Right renal pelvis (tissue), 4 donors: Measurements from ENCODE around the gene LYSMD2. TPM values are rescaled to one million over a fixed set of nuclear protein-coding genes. Genes with fewer than 3 reads are reported as not detected.

Experiments
- DNase-seq, 4 donors: peaks; one replicate each; pipeline ENCODE4 v3.0.0-alpha.2; 2013; ENCODE audit warnings: low read depth in 4 of 4, low spot score in 3 of 4, missing footprints in 1 of 4
- polyA plus RNA-seq, 4 donors: library from polyadenylated mRNA; unstranded; fragments of 120-200 nt; gene quantifications; one replicate each; pipeline ENCODE4 v1.2.1, GENCODE V29; 2013; ENCODE audit not compliant: insufficient read length in 4 of 4

The LYSMD2 gene
- polyA plus RNA-seq, 4 donors, result 4.8 to 7.8 (median 7.0) TPM

DNA sequence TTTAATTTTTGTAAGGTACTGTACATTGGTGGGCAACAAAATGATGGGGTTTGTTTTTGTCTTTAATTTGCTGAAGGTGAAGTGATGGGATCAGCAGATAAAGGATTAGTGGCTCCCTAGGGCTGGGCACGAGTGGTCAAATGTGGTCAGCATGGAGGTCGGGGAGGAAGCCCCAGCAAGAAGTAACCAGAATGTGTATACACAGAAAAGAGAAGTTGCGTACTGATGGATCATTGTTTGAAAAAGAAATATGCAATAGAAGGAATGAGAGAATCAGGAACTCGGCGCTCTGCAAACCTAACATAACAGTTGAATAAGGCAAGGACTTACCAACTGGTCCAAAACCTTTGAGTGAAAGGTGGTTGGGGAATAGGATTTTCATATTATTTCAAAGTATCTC, 15.4 kb upstream of the LYSMD2 start:
- no peak for DNase-seq

DNA sequence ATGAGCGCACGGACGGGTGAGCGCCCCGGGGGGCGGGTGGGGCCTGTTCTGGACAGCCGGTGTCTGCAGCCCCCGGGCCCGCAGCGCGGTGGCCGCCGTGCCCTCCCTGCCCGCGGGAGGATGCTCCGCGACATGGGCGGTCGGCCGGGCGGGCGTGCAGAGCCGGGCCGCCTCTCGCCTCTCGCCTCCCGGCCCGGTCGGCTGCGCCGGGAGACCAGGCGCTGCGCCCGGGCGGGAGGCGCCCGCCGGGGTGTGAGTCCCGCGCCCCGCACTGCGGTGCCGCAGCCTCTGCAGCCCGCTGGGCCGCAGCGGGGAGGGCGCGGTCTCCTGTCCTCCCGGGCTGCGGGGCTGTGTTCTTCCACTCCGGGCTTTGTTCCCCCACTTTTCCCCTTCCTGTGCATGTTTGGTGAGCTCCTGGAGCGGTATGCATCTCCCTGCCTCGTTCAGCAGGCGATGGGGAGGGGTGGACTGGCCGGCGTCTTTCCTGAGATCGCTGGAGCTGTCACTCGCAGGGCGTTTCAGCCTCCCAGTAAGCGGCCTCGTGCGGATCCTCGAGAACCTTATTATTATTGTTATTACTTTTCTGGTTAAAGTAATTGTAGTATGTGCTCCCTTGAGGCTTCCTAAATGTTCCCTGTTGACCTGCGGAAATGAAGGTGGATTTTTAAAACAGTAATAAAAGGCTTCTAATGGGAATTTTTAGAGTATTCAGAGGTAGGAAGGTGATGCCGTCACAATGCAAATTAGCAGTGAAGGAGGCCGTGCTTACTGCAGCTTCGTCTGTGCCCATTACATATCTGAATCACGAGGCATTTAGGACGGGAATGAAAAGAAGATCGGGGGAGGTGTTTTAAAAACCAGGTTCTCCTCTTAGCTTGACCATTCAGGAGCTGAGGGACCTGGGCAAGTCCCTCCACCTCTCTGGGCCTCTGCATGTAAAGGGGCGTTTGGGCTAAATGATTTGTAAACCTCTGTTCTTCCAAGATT, 14.5 kb upstream of the LYSMD2 start:
- no peak for DNase-seq

DNA sequence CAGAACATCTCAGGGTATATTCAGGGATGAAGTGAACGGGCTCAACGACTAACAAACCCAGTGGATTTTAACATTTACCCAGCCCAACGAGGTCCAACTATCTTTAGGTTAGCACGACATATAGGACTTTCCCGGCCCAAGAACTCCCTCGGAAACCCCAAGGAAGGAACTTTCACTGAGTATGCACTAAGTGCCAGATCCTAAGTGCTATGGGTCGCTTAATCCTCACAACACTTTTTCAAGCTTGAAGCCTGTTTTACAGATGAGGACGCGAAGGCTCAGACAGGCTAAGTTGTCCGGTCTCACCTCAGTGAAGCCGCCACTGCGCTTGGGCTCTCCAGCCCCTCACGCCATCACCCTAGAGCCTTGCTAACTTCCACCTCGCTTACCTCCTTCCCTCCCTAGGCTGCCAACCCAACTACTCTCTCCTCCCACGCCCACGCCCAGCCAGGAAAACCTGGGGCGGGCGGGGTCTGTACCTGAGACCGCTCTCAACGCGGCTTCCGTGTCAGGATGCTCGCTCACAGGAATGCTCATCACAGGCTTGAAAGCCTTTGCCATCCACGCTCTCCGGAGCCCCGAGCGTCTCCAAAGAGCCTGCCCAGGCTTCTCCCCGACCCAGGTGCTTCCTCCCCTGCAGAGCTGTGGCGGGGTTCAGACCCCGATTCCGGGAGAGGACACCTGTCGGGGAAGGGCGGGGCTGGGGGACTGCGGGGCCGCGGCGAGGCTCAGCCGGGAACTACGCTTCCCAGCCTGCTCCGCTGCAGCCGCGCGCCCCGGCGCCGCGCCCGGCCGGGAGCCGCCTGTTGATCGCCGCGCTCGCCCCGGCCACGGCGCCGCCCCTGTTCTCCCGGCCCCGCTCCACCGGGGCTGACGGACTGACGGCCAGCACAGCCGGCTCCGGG, 13.6 kb upstream of the LYSMD2 start, which contains the start of gene TMOD2:
TSS of gene TMOD2 (plus strand) at position 806 of the 905 bp plus-strand sequence. CDS start 14,845 bp downstream, outside the sequence.
- DNase-seq, result no peak

DNA sequence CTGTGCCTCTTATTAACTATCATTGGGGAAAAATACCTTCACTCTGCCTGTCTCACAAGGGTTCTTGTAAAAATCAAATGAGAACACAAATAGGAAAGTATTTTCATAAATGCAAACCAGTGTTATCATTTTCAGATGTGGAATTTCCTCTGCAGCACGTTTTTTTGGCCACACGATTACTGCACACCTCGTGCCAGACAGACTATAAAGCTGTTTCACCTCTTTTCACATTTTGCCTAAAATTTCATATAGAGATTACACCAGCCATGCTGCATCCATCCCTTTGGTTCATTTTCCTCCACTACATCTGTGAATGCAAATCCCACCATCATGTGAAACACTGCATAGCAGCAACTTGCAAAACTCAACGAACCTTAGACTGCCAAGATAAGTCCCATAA, 12.7 kb upstream of the LYSMD2 start:
- DNase-seq, result no peak

DNA sequence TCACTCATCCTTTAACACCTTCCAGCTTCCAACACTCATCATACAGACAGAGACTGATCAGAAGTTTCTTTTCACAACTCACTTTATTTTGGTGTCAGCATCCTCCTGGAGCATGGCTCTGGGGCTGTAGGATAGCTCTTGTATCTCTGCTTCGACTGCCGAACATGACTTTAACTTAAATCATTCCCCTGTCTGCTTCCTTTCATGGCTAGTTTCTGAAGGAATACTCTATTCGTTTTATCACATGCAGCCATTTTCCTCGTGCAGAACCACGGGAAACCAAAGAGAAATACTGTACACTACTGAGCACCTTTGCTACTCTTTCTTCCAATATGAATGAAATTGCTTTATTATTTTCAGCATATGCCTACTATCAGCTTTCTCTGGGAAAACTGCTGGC, 11.9 kb upstream of the LYSMD2 start:
- DNase-seq, result no peak

DNA sequence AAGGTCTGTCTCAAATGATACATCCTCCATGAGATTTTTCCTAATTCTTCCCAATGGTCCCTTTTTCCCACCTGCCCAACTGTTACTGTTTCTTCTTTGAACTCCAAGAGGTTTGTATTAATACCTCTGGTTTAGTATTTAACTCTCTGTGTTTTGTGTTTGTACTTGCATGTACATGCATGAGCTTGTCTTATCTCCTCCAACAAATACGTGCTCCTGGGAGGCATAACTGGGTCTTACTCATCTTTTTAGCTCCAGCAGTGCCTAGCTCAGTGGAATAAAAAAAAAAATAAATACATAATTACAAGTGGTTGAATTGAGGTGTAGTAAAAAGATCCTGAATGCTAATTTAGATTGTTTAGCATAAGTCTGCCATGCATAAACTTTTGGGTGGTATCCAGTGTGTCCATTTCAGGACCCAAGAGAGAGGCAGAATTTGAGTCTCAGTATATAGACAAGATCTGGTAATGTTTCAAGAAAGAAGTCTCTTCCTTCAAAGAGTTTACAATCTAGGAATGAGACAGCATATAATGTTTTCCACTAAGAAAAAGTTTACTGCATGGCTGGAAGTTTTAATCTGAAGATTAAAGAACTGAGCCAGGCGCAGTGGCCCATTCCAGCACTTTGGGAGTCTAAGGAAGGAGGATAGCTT, 1.7 kb upstream of the LYSMD2 start:
- DNase-seq, result no peak

DNA sequence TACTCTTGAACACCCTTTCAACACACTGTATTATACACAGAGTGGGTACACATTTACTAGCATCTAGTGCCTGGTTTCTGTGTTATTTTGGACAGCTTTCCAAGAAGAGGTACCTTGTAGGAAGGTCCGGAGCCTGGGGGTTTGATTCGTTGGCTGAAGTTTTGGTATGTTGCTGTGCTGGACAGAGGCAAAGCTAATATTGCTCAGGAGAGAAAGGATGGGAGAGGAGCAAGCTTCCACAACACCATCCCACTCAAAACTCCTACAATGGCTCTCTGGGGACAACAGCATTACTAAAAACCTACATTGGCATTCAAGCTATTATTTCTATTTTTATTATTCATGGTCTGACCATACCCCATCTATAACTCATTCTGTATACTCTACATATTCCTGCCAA, 1.1 kb upstream of the LYSMD2 start:
- DNase-seq, result no peak

DNA sequence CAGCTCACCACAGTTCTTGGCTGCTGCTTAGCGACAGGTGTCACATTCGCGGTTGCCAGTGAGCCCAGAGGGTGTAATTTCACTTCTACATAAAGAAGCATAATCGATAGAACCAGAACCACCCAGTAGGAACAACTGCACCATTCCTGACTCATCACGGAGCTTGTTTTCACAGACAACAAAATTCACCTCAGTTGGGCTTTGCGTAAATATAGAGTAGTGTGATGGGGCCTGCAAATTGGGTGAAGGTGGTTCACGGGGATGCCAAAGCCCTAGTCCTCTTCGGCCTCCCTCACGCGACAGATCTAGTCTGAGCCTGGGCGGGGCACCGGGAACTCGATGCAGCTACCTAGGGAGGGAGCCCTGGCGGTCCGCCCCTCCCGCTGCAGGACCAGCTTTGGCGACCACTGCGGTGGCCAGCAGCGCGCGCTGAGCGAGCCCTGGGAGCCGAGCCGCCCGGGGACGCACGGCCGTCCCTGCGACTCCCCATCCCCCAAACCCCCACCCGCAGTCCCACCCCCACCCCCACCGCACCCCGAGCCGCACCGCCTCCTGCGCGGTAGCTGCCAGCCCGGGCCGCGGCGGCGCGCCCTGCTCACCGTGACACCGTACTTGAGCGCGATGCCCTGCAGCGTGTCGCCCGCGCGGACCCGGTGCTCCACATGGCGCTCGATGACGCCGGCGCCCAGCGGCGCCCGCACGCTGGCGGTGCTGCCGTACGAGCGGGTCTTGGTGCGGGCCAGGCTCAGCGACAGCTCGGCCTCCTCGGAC, 519 bp downstream of the LYSMD2 start:
- no peak for DNase-seq

DNA sequence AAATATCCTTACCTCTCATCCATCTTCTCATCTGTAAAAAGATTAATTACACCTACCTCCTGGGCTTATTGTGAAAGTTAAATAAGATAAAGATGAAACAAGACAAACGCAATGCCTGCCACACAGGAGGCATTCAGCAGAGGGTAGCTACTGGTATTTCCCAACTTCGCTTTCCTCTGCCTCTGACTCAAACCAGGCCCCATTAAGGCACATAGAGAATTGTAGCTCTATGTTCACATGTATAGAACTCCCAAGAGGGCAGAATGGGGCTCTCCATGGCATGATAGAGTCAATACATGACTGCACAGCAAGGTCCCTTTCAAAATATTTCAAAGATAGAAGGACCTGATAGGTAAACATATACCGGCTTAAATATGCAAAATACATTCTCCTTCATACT, 1.4 kb downstream of the LYSMD2 start:
- no peak for DNase-seq

DNA sequence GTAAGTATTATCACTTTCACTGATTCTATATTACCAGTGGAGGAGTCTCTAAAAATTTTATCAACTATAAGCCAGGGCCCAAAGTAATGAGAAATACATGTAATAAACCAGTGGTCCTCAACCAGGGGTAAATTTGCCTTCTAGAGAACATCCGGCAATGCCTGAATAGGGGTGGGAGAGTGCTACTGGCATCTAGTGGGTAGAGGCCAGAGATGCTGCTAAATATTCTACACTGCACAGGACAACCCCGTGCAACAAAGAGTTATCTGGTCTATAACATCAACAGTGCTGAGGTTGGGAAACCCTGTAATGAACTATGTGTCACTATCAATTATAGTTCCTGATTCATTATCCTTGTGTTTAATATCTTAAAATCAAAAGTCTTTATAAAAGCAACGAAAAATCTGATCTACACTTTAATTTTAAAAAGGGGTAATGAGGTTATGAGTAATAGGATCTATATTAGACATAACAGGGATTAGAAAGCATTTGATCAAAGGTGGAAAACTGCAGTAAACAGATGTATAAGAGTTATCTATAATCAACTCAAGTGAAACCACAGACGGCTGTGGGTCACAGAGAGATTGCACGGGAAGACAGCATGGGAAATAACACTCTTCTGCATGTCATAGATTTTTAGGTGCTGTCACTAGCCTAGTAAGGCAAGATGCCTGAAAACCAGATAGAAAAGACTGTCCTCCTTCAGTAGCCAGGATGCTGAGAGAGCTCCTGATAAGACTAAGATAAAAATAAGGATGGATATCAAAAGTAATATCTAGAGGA, 2.0 kb downstream of the LYSMD2 start:
- no peak for DNase-seq

DNA sequence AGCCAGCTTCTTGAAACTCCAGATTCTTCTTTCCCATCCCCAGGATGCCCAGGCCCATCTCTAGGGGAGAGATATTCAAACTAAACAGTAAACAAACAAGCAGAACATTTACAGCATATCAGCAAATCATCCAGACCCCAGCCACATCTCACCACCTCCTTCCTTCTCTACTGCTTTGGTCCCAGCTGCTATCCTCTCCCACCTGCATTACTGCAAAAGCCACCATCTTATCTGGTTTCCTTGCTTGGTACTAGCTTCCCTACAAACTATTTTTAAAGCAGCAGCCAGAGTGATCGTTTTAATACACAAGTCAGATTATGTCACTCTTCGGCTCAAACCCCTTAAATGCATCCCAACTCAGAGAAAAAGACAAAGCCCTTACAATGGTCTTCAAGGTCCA, 4.8 kb downstream of the LYSMD2 start:
- DNase-seq, result no peak

DNA sequence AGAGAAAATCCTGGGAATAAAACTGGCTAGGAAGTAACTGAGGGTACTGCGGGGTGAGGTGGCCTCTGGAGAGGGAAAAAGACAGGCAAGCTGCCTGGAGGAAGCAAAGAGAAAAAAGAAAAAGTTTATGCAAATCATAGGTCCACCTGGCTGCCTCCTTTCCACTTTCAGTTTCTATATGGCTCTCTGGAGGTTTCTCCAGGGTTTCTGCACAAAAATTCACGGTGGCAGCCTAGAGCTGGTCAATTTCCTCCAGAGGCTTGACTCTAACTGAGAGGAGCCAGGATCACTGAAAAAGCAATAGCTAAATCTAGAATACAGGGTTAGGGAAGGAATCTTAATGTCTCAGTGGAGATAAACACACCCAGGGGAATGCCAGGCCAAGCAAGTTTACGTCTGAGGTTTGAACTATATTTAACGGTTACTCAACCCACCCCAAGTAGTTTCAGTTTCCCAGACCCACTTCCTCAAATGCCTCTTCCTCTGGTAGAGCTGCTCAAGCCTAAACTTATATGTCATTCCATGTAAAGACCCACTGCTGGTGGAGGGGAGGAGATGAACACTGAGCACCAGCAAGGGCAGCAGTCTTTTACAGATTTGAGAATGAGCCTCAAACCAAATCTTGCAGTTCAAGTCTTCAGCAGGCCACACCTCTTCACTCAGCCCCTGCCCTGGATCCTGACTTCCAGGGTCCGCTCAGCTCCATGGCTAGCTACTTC, 5.7 kb downstream of the LYSMD2 start:
- no peak for DNase-seq

DNA sequence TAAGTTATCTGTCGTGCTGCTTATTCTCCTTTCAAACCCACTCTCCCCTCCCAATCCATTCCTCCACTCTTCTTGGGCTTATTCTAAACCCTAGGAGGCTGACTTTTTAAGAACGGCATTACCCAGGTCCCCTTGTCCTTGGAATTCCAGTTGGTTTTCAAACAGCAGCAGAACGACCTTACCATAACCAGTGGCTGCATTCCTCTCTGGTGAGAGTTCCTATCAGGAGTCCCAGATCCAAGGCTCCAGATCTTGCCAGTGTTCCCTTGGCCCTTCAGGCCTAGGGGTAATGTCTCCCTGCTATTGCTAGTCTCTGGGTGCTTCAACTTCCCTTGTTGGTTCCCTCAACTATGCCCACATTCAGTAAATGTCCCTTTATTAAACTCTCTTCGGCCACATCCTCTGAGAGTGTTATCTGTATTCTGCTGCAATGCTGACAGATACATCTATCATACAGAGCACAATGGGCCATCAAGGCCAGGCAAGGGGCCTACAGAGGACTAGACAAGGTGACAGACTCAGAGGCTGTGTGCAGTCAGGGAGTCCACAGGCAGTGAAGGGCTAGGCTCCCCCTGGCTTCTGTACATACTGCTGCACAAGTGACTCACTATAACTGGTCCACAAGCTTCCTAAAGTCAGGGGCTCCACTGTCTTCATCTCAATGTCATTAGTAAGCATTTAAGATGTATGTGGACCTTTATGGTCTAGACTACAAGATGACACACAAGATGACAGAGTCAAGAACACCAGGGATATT, 10.1 kb downstream of the LYSMD2 start:
- DNase-seq, result no peak

DNA sequence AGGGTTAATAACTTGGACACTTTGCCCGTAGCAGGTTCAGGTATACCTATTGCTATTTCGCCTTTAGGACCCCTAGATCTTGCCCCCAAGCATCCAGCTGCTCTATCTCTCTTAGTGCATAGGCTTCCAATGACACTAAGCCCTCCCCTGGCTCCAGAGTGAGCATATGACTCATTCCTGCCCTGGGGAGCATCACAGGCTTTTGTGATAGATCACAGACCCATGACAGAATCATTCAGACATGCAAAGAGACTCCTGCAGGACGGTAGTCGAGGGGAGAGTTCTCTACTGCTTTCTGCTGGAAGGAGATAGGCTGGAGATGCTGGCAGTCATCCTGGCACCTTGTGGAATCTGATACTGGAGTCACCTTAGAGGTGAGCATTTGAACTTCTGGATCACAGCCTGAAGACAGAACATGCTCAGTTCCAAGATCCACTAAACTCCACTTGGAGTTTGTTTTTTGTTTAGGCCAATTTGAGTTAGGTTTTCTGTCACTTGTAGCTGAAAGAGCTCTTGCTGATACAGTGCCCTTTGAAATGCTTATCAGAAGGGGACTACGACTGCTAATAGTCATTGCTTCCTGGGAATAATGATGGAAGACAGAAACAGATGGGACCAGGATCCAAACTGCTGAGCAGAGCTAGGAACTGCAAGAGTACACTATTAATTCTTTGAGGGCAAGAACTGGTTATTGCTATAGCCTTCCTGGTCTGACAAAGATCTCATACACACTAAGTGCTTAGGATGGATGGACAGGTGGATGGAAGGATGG, 11.0 kb downstream of the LYSMD2 start:
- DNase-seq, result no peak

DNA sequence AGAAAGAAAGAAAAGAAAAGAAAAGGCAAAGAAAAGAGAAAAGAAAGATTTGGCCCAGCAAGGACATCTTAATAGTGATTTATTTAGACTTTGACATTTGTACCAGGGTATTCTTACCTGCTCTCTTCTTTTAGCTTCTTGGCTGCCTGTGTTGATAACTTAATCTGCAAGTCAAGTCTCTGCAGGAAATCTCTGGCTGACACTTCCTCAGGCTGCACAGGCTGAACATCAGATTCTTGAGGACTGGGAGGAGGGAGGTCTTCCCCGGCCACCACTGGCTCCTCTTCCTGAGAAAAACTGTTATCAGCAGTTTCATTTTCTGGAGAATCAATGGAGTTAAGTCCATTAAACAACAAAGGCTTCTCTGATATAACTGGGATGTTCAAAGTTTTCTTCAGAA, 12.8 kb downstream of the LYSMD2 start:
- DNase-seq, result no peak

DNA sequence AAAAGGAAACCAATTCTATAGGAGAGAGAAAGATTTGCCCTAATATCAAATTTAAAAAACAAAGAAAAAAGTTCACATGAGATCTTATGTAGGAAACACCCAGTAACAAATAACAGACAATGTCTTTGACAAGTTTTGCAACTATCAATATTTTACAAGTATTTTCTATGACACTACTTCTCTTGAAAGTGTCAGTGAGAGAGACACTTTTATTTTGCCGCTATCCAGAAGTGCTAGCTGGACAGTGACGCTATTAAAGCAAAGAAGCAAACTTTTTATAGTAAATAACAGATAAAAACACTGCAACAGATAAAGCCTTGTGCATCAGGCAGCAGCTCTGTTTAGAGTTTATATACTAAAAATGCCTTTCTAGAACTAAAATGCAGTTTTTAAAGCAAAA, 13.3 kb downstream of the LYSMD2 start:
- DNase-seq, result no peak
